ENCODE data around the gene ZFYVE1. TPM values are rescaled to one million over a fixed set of nuclear protein-coding genes. Genes with fewer than 3 reads are reported as not detected.

Gene ZFYVE1
- total and polyA plus RNA-seq, 2 of the 13 experiments (the other 11 are each of a cell fraction or from before 2014, with no cell fraction given), result 2.6 to 5.3 TPM

DNA sequence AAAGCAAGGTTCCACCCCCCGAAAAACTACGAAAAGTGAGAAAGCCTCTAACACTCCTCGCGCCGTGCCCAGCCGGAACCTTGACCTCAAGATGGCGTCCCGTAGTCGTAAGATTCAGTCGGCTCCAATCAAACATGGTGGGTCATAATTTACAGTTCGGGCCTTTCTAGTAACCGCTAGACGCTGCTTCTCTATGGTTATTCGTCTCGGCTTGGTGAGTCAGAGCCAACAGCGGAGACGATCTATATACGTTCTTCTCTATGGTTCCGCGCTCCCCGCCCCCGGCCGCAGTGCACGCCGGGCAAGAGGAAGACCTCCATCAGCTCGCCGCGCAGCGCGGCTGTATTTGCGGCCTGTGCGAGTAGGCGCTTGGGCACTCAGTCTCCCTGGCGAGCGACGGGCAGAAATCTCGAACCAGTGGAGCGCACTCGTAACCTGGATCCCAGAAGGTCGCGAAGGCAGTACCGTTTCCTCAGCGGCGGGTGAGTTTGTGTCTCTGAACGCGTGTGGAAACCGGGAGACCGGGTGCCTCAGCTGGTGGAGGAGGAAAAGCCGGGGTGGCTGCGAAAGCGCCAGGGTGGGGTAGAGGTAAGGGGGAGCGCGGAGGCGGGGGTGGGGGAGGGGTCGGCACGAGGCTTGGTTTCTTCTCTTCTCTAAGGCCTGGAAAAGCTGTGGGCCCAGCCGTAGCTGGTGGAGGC is 31.5 kb upstream of the ZFYVE1 start, which contains the start of gene RBM25 (continued):
- no peak for TF ChIP-seq SRSF9 (IDR thresholded peaks at IDR 0.05; ENCODE audit: borderline replicate concordance, insufficient read depth, low read depth, low read length, poor library complexity, severe bottlenecking)
- TF ChIP-seq ZNF282 (IDR thresholded peaks at IDR 0.05; ENCODE audit: partially characterized antibody), result no peak
- peak; percentile 60; the same call in 1 of the 2 replicates for TF ChIP-seq IRX3 (CRISPR knock-in tag; IDR thresholded peaks at IDR 0.05; ENCODE audit: borderline replicate concordance, low read depth)
- no peak for TF ChIP-seq NPAS2 (CRISPR knock-in tag; IDR thresholded peaks at IDR 0.05; ENCODE audit: borderline replicate concordance)
- TF ChIP-seq HES4 (CRISPR knock-in tag; IDR thresholded peaks at IDR 0.05; ENCODE audit: borderline replicate concordance), result peak; percentile 62; the same call in 1 of the 2 replicates
- no peak for TF ChIP-seq PRPF4 (IDR thresholded peaks at IDR 0.05; ENCODE audit: low read depth, low read length, poor library complexity, severe bottlenecking)
- TF ChIP-seq SYNCRIP (IDR thresholded peaks at IDR 0.05; ENCODE audit: insufficient read depth, low read depth, low read length), result no peak
- no peak for TF ChIP-seq ZNF468 (CRISPR knock-in tag; IDR thresholded peaks at IDR 0.05)
- TF ChIP-seq ZNF761 (CRISPR knock-in tag; conservative IDR thresholded peaks at IDR 0.05), result no peak
- no peak for TF ChIP-seq ATAD3A (CRISPR knock-in tag; IDR thresholded peaks at IDR 0.05)
- TF ChIP-seq ERF (CRISPR knock-in tag; IDR thresholded peaks at IDR 0.05), result peak; percentile 76; the same call in 1 of the 2 replicates
- TF ChIP-seq, protein P1, sequence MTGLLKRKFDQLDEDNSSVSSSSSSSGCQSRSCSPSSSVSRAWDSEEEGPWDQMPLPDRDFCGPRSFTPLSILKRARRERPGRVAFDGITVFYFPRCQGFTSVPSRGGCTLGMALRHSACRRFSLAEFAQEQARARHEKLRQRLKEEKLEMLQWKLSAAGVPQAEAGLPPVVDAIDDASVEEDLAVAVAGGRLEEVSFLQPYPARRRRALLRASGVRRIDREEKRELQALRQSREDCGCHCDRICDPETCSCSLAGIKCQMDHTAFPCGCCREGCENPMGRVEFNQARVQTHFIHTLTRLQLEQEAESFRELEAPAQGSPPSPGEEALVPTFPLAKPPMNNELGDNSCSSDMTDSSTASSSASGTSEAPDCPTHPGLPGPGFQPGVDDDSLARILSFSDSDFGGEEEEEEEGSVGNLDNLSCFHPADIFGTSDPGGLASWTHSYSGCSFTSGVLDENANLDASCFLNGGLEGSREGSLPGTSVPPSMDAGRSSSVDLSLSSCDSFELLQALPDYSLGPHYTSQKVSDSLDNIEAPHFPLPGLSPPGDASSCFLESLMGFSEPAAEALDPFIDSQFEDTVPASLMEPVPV (CRISPR knock-in tag; IDR thresholded peaks at IDR 0.05), result no peak
- no peak for TF ChIP-seq RBAK (CRISPR knock-in tag; IDR thresholded peaks at IDR 0.05)
- TF ChIP-seq ZNF414 (CRISPR knock-in tag; IDR thresholded peaks at IDR 0.05), result no peak
- TF ChIP-seq SSRP1 (CRISPR knock-in tag; IDR thresholded peaks at IDR 0.05), result no peak; the same call in 1 of the 2 replicates
- TF ChIP-seq, protein P2, sequence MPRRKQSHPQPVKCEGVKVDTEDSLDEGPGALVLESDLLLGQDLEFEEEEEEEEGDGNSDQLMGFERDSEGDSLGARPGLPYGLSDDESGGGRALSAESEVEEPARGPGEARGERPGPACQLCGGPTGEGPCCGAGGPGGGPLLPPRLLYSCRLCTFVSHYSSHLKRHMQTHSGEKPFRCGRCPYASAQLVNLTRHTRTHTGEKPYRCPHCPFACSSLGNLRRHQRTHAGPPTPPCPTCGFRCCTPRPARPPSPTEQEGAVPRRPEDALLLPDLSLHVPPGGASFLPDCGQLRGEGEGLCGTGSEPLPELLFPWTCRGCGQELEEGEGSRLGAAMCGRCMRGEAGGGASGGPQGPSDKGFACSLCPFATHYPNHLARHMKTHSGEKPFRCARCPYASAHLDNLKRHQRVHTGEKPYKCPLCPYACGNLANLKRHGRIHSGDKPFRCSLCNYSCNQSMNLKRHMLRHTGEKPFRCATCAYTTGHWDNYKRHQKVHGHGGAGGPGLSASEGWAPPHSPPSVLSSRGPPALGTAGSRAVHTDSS (CRISPR knock-in tag; conservative IDR thresholded peaks at IDR 0.05), result no peak
- no peak for TF ChIP-seq PAWR (CRISPR knock-in tag; IDR thresholded peaks at IDR 0.05; ENCODE audit: borderline replicate concordance)
- TF ChIP-seq, protein P3, sequence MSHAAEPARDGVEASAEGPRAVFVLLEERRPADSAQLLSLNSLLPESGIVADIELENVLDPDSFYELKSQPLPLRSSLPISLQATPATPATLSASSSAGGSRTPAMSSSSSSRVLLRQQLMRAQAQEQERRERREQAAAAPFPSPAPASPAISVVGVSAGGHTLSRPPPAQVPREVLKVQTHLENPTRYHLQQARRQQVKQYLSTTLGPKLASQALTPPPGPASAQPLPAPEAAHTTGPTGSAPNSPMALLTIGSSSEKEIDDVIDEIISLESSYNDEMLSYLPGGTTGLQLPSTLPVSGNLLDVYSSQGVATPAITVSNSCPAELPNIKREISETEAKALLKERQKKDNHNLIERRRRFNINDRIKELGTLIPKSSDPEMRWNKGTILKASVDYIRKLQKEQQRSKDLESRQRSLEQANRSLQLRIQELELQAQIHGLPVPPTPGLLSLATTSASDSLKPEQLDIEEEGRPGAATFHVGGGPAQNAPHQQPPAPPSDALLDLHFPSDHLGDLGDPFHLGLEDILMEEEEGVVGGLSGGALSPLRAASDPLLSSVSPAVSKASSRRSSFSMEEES (CRISPR knock-in tag; IDR thresholded peaks at IDR 0.05), result 0 out of 2 replicates have a peak, but pooled peaks have one; percentile 50
- no peak for TF ChIP-seq PAF1 (CRISPR knock-in tag; IDR thresholded peaks at IDR 0.05)

Measured in HepG2 (cell line).